GM21423 (cell line): Measurements from ENCODE around the gene VSX1.

Source experiments
- ATAC-seq: cut with Tn5 transposase; IDR thresholded peaks from one replicate; pipeline ENCODE4 v1.9.1; 2021; ENCODE audit warnings: mild to moderate bottlenecking, moderate library complexity; ENCODE audit not compliant: unreplicated experiment

The VSX1 gene

GRCh38 chr20:25066386-25066785, 15.6 kb downstream of the VSX1 start:
- ATAC-seq = no peak

GRCh38 chr20:25065625-25066338, 16.2 kb downstream of the VSX1 start:
- ATAC-seq = no peak

DNA sequence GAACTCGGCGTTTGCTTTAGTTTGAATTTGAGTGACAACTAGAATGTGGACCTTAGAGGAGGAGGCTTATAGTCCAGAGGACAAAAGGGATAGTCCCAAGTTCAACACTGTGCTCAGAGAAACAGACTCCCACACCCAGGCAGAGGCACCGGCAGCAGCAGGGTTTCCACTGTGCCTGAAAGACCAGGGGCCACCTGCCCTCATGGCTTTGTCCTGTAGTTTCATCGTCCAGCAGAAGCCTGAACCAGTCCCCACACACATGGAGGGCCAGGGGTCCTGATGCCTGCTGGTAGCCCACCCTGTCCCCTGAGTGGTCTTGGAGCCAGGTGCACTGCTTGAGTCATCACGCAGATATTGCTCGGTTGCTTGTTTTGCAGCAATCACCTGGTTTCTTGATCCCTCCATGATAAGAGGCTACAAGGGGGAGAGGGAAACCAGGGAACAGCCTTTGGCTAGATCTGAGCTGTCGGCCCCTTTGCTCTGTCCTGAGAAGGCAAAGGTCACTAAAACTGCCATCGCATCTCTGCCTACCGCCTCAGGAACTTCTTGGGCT, 16.8 kb downstream of the VSX1 start:
- no peak for ATAC-seq

DNA sequence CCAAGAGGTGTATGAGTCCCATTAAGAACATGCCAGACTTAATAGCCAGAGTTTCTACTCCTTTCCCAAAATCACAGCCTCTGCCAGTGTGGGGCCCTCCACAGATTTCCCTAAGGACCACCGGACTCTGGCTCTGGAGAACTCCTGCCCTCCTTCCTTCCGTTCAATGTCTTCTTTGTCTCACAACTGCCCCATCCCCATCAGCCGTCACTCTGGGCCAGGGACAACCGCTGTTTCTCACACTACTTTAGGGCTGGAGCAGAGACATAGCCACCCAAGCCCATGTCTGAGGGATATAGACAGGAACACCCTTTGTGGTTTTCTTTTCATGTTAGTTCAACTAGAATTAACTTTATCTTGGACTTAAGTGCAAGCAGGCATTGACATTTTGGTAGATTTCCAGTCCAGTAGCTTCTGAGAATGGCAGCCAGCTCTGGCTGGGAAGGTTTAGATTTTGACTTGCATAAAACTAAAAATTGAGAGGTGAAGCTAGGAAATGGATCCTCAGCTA, 17.3 kb downstream of the VSX1 start:
- ATAC-seq = no peak

GRCh38 chr20:25063981-25064380, 18.0 kb downstream of the VSX1 start:
- ATAC-seq = no peak

DNA sequence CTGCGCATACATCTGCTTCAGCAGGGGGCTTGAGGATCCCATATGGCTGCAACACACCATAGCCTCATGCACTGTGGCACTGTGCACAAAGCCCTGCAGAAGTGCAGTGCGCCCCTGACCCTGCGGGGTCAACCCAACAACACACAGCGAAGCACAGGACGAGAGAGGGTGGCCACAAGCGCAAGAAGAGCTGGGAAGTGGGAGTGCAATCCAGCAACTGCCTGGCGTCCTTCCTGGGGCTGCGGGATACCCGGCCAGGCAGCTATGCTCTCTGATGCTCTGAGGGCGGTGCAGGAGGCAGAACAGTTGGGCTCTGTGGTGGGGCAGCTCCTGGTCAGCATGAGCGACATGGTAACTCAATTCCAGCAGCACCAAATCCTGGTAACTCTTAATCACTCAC, 18.4 kb downstream of the VSX1 start:
- no peak for ATAC-seq

DNA sequence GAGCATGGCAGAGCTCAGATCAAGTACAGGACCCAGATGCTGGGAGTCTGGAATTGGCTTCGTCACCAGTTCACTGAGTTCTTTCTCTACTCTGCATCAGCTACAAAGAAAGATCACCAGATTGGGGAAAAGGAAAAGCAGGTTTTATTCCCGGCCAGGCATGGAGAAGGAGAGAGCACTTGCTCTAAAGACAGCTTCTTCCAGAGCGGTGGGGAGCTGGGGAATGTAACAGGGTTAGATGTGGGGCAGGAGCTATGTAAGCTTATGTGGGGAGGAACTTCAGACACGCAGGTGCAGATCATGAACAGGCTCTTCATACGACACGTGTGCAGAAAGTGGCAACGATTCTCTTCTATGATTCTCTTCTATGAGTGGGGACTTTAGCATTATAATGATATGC, 19.1 kb downstream of the VSX1 start:
- ATAC-seq = no peak

GRCh38 chr20:25061821-25062530, 20.0 kb downstream of the VSX1 start:
- ATAC-seq = no peak

DNA sequence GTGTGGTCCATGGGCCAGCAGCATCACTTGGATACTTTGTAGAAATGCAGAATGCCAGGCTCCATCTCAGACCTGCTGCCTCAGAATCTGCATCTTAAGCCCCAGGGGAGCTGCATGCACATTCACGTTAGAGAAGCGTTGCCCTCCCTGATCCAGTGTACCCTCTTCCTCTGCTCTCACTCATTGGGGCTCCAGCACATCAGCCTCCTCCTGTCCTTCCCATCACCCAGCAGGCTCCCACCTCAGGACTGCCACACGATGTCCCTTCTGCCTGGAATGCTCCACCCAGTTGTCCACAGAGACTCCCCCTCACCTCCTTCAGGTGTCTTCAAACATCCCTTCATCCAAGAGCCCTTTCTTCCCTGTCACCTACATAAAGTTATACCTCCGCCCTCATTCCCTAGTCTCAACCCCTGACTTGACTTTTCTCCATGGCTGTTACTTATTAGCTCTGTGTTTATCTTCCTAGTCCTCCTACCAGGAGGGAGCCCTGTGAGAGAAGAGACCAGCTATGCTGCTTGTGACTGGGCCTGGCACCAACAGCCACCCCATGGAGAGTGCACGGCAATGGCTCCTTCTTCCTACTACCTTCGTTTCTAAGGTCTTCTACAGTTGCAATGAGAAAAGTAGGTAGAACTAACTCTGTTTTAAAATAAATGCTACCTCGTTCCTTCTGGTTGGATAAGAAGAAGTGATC, 20.7 kb downstream of the VSX1 start:
- no peak for ATAC-seq

- ATAC-seq = no peak
Measured at GRCh38 chr20:25059866-25060465, 22.0 kb downstream of the VSX1 start.

DNA sequence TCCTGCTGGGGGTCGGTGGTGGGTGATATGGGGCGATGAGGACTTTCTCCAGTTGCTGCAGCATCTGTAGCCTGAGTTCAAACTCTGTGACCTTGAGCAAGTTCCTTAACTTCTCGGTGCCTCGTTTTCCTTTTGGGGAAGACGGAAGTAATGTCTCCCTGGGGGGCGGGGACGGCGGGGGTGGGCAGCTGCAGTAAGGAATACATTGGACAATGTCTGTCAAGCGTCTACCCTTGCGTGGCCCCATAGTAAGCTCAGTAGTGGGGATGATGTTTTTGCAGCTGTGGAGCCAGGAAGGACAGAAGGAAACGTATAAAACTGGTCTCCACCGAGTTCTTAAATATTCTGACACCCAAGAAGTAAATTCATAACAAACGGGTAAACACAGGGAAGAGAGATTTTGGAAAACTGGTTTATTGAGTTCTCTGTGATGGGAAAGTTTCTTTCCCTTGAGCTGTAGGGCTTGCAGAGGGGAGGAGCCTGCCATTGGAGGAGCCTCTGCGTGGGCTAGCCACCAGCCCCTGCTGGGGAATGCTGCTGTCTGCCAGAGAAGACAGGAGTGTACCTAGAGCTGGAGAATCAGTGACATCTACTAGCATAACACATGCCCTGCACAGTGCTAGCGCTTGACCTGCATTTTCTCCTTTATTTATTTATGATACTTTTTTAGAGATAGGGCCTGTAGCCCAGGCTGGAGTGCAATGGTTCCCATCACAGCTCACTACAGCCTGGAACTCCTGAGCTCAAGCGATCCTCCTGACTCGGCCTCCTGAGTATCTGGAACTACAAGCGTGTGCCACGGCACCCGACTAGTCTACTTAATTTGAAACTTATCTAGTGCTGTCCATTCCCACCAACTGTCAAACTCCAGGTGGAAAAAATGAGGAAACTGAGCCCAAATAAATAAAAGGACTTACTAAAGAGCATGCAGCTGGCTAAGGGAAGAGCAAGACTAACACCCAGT, 22.8 kb downstream of the VSX1 start:
- ATAC-seq = no peak

DNA sequence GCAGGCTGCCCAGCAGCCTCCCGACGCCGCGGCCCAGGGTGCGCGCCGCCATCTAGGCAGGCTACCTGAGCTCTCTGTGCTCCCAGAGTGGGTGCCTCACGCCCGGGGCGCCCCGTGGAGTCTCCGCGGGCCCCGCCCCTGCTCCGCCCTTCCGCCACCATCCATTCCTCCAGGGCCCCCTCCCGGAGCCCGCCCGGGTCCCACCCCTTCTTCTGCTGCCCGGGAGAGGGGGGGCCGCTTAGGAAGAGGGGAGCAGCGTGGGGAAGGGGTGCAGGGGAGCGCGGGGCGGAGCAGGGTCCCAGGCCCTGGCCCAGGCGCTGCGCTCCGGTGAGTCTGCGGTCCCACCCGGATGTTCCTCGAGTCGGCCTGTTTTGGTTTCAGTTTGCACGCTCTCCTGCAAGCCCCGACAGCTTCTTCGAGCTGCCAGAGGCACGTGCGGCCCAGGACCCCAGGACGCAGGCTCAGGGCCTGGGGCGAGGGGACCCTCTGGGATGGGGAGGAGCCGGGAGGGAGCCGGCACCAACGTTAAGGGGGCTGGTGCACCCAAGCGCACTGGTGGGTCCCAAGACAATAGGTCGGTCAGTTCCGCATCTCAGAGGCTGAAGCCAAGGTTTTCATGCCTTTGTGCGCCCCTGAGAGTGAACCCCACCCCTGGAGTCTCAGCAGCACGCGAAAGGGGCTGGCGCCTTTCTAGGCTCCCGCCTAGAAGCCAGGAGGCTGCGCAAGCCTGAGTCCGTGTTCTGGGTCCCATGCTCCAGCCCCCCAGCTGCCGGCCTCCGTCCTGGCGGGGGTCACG, 23.7 kb downstream of the VSX1 start, which contains the start of gene ACSS1:
TSS of gene ACSS1 (minus strand) at position 89 of the 796 bp plus-strand sequence. CDS start at position 52, 37 bp downstream.
- ATAC-seq = peak; percentile 60

DNA sequence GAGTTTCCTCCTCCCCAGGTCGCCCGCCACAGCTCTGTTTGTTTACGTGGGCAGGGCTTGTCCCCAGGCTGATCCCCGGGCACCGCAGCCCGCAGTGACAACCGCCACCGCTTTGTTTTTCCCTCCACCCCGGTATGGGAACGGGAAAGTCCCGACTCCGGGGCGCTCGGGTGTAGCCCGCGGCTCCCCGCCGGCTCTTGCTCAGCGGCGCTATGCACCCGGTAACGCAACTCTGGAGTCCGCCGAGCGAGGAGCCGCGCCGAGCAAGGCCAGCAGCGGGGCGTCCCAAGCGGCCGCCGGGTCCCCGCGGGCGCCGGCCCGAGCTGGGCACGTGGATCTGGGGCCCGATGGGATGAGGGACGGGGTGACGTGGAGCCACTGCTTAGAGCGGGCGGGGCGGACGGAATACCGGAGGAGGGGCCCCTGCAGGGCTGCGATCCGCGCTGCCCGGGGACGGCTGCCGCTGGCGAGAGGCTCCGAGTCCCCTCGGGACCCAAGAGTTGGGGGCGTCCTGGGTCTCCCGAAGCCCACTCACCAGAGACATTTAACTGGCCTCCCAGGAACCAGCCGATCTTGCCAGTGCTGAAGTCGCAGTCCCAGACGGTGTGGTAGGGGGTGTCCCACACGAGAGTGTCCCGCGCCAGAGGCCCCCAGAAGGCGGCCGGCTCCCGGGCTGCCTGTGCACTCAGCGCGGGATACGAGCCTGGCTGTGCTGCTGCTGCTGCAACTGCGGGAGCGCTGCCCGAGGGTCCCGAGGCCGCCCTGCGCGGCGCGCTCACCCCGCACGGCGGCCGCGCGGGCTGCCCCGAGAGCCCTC, 24.5 kb downstream of the VSX1 start:
- ATAC-seq = peak; percentile 23

DNA sequence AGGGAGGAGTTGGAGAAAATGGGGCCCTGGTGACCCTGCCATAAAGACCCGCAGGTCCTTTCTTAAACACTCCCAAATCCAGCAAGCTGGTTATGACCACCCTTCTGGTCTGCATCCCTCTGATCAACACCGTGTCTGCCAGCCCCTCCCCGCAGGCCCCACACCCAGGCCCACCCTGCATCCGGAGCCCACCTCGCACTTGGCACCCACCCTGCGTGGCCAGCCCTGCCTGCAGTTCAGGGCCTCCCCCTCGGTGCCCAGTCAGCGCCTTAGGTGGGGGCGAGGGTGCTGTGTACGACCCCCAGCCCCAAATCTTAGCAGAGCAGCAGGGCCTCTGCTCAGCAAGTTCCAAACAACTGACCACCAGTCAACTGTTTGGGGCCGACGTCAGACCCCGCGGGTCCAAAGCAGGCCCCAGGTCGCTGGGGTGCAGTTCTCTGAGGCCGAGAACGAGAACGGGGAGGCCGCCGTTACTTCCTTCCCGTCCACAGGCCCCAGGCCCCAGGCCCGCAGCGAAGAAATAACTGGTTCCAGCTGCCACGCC, 25.2 kb downstream of the VSX1 start:
- ATAC-seq = peak; percentile 25

GRCh38 chr20:25055711-25056495, 26.0 kb downstream of the VSX1 start:
- ATAC-seq = no peak

DNA sequence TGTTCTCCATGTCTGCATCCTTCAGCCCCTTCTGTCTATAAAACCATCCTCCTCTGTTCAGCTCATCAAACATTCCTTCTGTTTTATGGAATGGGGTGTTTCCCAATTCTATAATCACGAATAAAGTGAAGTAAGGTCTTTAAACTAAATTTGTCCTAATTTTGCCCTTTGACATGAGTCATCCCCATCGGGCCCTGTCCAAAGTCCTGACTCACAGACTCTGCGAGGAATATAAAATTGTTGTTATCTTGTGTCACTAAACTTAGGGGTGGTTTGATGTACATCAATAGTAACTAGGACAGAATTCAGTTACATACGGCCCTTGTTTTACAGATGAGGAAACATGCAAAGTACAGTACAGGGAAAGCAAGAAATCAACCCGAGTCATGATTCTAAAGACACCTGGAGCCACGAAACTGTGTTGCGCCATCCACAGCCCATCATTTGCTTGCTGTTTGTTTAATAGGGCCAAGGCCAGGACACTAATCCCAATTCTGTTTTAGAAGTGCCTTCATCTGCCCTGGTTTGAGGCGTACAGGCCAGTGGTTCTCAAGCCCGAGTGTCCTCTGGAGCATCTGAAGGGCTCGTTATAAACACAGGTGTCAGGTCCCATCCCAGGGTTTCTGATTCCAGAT, 26.8 kb downstream of the VSX1 start:
- no peak for ATAC-seq
